ENCODE data around the gene KLRF1. TPM values are rescaled to one million over a fixed set of nuclear protein-coding genes. Genes with fewer than 3 reads are reported as not detected.
"Not testable (repeated sequence)": the region's sequence is repeated elsewhere in the genome, so short reads cannot be mapped to it uniquely, and the experiment has no call there.

Gene KLRF1
- total RNA-seq, 2 donors from 2014 or later = not detected

DNA sequence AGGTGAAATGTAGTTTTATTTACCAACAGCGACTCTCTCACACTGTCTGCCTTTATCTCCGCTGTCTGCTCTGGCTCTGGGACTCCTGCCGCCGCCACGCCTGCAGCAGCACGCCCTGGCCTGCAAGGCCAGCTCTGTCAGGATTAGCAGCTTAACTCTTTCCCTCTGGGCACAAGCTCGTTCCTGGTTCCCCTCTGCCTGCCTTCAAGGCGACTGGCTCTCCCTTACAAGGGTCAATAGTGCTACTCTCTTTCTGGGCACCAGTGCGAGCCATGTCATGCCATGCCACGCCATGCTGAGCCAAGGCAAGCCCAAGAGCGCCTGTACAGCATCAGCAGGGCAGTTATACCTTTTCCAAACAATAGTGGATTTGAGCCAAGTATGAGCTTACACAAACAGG, 45.5 kb downstream of the KLRF1 start:
- Histone ChIP-seq H3K27ac (no peak overlapping the region), H3K9me3 (no peaks in the 10 kb centered on the region), H3K36me3 (no peaks in the 10 kb centered on the region), H3K4me1 (replicated peaks) (no peaks in the 10 kb centered on the region), H3K27me3 (replicated peaks; ENCODE audit: insufficient read depth) (peaks cover 2% of the 10 kb centered on the region), H3K4me3 (no peak overlapping the region)
- WGBS = 58% methylated on average over 11 of the region's 11 CpGs
- intact Hi-C loops (cut with DNase I) = no loop called here
- DNase-seq (ENCODE audit: low spot score) = peak; percentile 48
- TF ChIP-seq, protein P1, sequence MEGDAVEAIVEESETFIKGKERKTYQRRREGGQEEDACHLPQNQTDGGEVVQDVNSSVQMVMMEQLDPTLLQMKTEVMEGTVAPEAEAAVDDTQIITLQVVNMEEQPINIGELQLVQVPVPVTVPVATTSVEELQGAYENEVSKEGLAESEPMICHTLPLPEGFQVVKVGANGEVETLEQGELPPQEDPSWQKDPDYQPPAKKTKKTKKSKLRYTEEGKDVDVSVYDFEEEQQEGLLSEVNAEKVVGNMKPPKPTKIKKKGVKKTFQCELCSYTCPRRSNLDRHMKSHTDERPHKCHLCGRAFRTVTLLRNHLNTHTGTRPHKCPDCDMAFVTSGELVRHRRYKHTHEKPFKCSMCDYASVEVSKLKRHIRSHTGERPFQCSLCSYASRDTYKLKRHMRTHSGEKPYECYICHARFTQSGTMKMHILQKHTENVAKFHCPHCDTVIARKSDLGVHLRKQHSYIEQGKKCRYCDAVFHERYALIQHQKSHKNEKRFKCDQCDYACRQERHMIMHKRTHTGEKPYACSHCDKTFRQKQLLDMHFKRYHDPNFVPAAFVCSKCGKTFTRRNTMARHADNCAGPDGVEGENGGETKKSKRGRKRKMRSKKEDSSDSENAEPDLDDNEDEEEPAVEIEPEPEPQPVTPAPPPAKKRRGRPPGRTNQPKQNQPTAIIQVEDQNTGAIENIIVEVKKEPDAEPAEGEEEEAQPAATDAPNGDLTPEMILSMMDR (IDR thresholded peaks at IDR 0.05) = no peak
- peak; percentile 15 for TF ChIP-seq POLR2AphosphoS5 (IDR thresholded peaks at IDR 0.05)
- TF ChIP-seq POLR2A (IDR thresholded peaks at IDR 0.05) = no peak

DNA sequence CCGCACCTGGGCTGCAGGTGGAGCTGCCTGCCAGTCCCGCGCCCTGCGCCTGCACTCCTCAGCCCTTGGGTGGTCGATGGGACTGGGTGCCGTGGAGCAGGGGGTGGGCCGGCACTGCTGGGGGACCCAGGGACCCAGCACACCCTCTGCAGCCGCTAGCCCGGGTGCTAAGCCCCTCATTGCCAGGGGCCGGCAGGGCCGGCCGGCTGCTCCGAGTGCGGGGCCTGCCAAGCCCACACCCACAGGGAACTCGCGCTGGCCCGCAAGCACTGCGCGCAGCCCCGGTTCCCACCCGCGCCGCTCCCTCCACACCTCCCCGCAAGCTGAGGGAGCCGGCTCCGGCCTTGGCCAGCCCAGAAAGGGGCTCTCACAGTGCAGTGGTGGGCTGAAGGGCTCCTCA, 48.8 kb downstream of the KLRF1 start:
- H3K36me3 ChIP-seq; H3K4me1 ChIP-seq (replicated peaks); intact Hi-C loops (cut with DNase I); H3K9me3 ChIP-seq; H3K27ac ChIP-seq; H3K4me3 ChIP-seq; H3K27me3 ChIP-seq (replicated peaks; ENCODE audit: insufficient read depth); DNase-seq (ENCODE audit: low spot score): not testable (repeated sequence)
- WGBS = 98% methylated on average over 18 of the region's 26 CpGs

DNA sequence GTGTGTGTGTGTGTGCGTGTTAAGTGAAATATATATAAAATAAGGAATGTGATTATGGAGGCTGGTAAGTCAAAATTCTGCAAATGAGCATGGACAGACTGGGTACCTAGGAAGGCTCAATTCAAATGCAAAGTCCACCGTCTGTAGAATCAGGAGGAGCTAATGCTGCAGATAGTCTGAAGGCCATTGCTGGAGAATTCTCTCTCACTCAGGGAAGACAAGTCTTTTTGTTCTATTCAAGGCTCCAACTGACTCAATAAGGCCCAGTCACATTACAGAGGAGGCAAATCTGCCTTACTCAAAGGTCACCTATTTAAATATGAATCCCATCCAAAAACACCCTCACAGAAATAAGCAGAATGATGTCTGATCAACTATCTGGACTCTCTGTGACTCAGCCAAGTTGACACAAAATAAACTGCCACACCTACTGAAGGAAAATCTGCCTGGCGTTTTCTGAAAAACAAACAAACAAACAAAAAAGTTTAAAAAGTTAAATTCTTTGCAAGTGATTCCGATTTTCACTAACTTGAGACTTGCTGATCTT, 53.3 kb downstream of the KLRF1 start:
- Histone ChIP-seq H3K27me3 (replicated peaks; ENCODE audit: insufficient read depth) (peaks cover 2% of the 10 kb centered on the region), H3K4me3 (no peak overlapping the region), H3K27ac (no peak overlapping the region), H3K9me3 (no peaks in the 10 kb centered on the region), H3K4me1 (replicated peaks) (no peaks in the 10 kb centered on the region), H3K36me3 (no peaks in the 10 kb centered on the region)
- 80% methylated on average over 4 of the region's 4 CpGs for WGBS
- intact Hi-C loops (cut with DNase I) = no loop called here
- no peak for DNase-seq (ENCODE audit: low spot score)
- no peak for TF ChIP-seq POLR2A (IDR thresholded peaks at IDR 0.05)
- TF ChIP-seq, protein P1 (IDR thresholded peaks at IDR 0.05) = no peak
- TF ChIP-seq POLR2AphosphoS5 (IDR thresholded peaks at IDR 0.05) = no peak

DNA sequence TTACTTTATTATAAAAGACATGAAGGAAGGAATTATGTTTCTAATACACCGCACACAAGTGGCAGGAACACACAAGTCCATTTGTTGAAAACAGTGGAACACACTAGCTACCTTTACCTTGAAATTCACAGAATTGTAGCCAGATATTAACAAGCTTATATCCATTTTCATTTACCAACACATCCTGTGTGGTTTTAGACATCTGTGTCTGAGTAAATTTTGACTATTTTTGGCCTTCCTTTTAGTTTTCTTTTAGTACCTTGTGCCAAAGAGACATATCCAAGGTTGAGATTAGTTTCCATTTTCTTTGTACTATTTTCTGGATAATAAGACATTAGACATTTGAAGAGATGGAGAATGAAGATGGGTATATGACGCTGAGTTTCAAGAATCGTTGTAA, 54.0 kb downstream of the KLRF1 start, which contains the start of gene KLRF2:
TSS of gene KLRF2 (plus strand) at position 244 of the 400 bp plus-strand sequence. CDS start at position 351, 107 bp downstream.
- Histone ChIP-seq H3K36me3 (no peaks in the 10 kb centered on the region), H3K4me3 (no peak within 1 kb of the TSS), H3K4me1 (replicated peaks) (no peaks in the 10 kb centered on the region), H3K27me3 (replicated peaks; ENCODE audit: insufficient read depth) (peaks cover 2% of the 10 kb centered on the region), H3K27ac (no peak within 1 kb of the TSS), H3K9me3 (no peaks in the 10 kb centered on the region)
- WGBS = 98% methylated on average over 3 of the region's 3 CpGs
- TF ChIP-seq, protein P1 (IDR thresholded peaks at IDR 0.05) = no peak
- TF ChIP-seq POLR2A (IDR thresholded peaks at IDR 0.05) = no peak
- no peak for TF ChIP-seq POLR2AphosphoS5 (IDR thresholded peaks at IDR 0.05)
- no peak for DNase-seq (ENCODE audit: low spot score)
- intact Hi-C loops (cut with DNase I) = no loop called here

DNA sequence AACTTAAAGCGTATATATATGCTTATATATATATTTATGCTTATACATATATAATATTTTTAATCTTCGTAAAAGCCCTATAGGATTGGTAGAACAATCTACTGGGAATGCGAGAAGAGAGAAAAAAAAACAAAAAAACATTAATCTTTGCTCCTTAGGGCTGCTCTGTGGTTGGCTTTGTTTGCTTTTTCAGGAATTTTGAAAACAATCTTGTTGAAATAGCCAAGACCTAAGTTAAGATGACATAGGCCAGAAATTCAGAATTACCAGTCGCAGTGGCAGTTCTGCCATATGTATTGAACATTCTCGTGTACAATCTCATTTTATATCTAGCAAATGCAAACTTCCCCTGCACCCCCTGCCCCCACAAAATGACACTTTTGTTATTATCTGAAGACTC, 54.7 kb downstream of the KLRF1 start:
- H3K9me3 ChIP-seq = no peaks in the 10 kb centered on the region
- H3K27me3 ChIP-seq (replicated peaks; ENCODE audit: insufficient read depth) = no peaks in the 10 kb centered on the region
- TF ChIP-seq, protein P1 (IDR thresholded peaks at IDR 0.05) = no peak
- TF ChIP-seq POLR2A (IDR thresholded peaks at IDR 0.05) (no peak), POLR2AphosphoS5 (IDR thresholded peaks at IDR 0.05) (no peak)
- H3K4me1 ChIP-seq (replicated peaks) = no peaks in the 10 kb centered on the region
- H3K36me3 ChIP-seq = no peaks in the 10 kb centered on the region
- WGBS = 83% methylated on average over 5 of the region's 5 CpGs
- intact Hi-C loops (cut with DNase I) = no loop called here
- no peak overlapping the region for H3K4me3 ChIP-seq
- H3K27ac ChIP-seq = no peak overlapping the region
- no peak for DNase-seq (ENCODE audit: low spot score)

Data from prostate gland (tissue), 2 donors.